ENCODE results near the gene SSTR4.
A peak's percentile ranks its signal among the peaks of the same experiment; 100 is the strongest.

The SSTR4 gene

GRCh38 chr20:23029324-23029723 lies 5.8 kb upstream of the SSTR4 start:
- no peak overlapping the region for H3K9ac ChIP-seq (ENCODE audit: low read length)
- H3K18ac ChIP-seq (ENCODE audit: low read depth in 1 of 2, low read length in 2 of 2), result no peak overlapping the region
- no peaks in the 10 kb centered on the region for H3K9me3 ChIP-seq (ENCODE audit: control insufficient read depth, low read length)
- H3K36me3 ChIP-seq (ENCODE audit: control insufficient read depth in 1 of 2, insufficient read depth in 2 of 2, low read depth in 1 of 2, low read length in 2 of 2), result no peaks in the 10 kb centered on the region
- no peak overlapping the region for H3K27ac ChIP-seq (ENCODE audit: low read length, poor library complexity, severe bottlenecking)
- H2AK5ac ChIP-seq (ENCODE audit: low read length, severe bottlenecking), result no peak overlapping the region
- H4K8ac ChIP-seq (ENCODE audit: low read length), result no peak overlapping the region
- DNase-seq, result no peak
- no peak overlapping the region for H2BK120ac ChIP-seq (ENCODE audit: low read depth, low read length)
- H2BK12ac ChIP-seq (ENCODE audit: low read length in 2 of 2), result no peak overlapping the region
- WGBS, result 74% methylated on average over 3 of the region's 4 CpGs
- H2BK15ac ChIP-seq (ENCODE audit: low read depth, poor library complexity, severe bottlenecking), result no peak overlapping the region
- no peak overlapping the region for H2BK5ac ChIP-seq (ENCODE audit: low read depth, low read length, poor library complexity, severe bottlenecking)
- H2AFZ ChIP-seq (ENCODE audit: low read depth, low read length), result no peak overlapping the region
- H3K4me3 ChIP-seq (ENCODE audit: insufficient read depth in 1 of 2, low read depth in 1 of 2, low read length in 2 of 2), result no peak overlapping the region
- no peak overlapping the region for H3K23ac ChIP-seq (ENCODE audit: low read length in 2 of 2)
- no peak overlapping the region for H3K4me2 ChIP-seq (ENCODE audit: low read length, poor library complexity, severe bottlenecking)
- no peak overlapping the region for H4K91ac ChIP-seq (ENCODE audit: low read length)
- H3K14ac ChIP-seq (ENCODE audit: low read length in 2 of 2), result no peak overlapping the region
- H3K4me1 ChIP-seq (ENCODE audit: control insufficient read depth, insufficient read depth, low read depth, low read length), result no peaks in the 10 kb centered on the region
- no peaks in the 10 kb centered on the region for H3K79me1 ChIP-seq (replicated peaks; ENCODE audit: low read length, poor library complexity, severe bottlenecking)
- H3K27me3 ChIP-seq (ENCODE audit: control insufficient read depth in 1 of 2, insufficient read depth in 1 of 2, low read length in 2 of 2), result peaks cover 51% of the 10 kb centered on the region in 2 experiments
- H3K4ac ChIP-seq (ENCODE audit: low read depth in 1 of 2, low read length in 2 of 2), result no peak overlapping the region

GRCh38 chr20:23031346-23031745 lies 3.8 kb upstream of the SSTR4 start:
- Histone ChIP-seq H3K4ac (ENCODE audit: low read depth in 1 of 2, low read length in 2 of 2) (no peak overlapping the region), H2AFZ (ENCODE audit: low read depth, low read length) (no peak overlapping the region), H2BK5ac (ENCODE audit: low read depth, low read length, poor library complexity, severe bottlenecking) (no peak overlapping the region), H4K91ac (ENCODE audit: low read length) (no peak overlapping the region), H3K27me3 (ENCODE audit: control insufficient read depth in 1 of 2, insufficient read depth in 1 of 2, low read length in 2 of 2) (peaks cover 62 to 68% of the 10 kb centered on the region in 2 experiments), H3K4me2 (ENCODE audit: low read length, poor library complexity, severe bottlenecking) (no peak overlapping the region), H3K4me1 (ENCODE audit: control insufficient read depth, insufficient read depth, low read depth, low read length) (no peaks in the 10 kb centered on the region), H2AK5ac (ENCODE audit: low read length, severe bottlenecking) (no peak overlapping the region), H3K18ac (ENCODE audit: low read depth in 1 of 2, low read length in 2 of 2) (no peak overlapping the region), H3K9me3 (ENCODE audit: control insufficient read depth, low read length) (no peaks in the 10 kb centered on the region), H3K27ac (ENCODE audit: low read length, poor library complexity, severe bottlenecking) (no peak overlapping the region), H3K23ac (ENCODE audit: low read length in 2 of 2) (no peak overlapping the region), H4K8ac (ENCODE audit: low read length) (no peak overlapping the region), H3K79me1 (replicated peaks; ENCODE audit: low read length, poor library complexity, severe bottlenecking) (no peaks in the 10 kb centered on the region), H3K14ac (ENCODE audit: low read length in 2 of 2) (no peak overlapping the region), H3K4me3 (ENCODE audit: insufficient read depth in 1 of 2, low read depth in 1 of 2, low read length in 2 of 2) (no peak overlapping the region), H2BK120ac (ENCODE audit: low read depth, low read length) (no peak overlapping the region), H3K36me3 (ENCODE audit: control insufficient read depth in 1 of 2, insufficient read depth in 2 of 2, low read depth in 1 of 2, low read length in 2 of 2) (no peaks in the 10 kb centered on the region), H2BK15ac (ENCODE audit: low read depth, poor library complexity, severe bottlenecking) (no peak overlapping the region), H2BK12ac (ENCODE audit: low read length in 2 of 2) (no peak overlapping the region), H3K9ac (ENCODE audit: low read length) (no peak overlapping the region)
- WGBS, result 87% methylated on average over 6 of the region's 6 CpGs
- DNase-seq, result no peak

GRCh38 chr20:23032056-23032749 lies 2.9 kb upstream of the SSTR4 start:
- H3K18ac ChIP-seq (ENCODE audit: low read depth in 1 of 2, low read length in 2 of 2), result no peak overlapping the region
- no peak overlapping the region for H2AFZ ChIP-seq (ENCODE audit: low read depth, low read length)
- no peaks in the 10 kb centered on the region for H3K9me3 ChIP-seq (ENCODE audit: control insufficient read depth, low read length)
- H2BK5ac ChIP-seq (ENCODE audit: low read depth, low read length, poor library complexity, severe bottlenecking), result no peak overlapping the region
- no peak overlapping the region for H3K4me3 ChIP-seq (ENCODE audit: insufficient read depth in 1 of 2, low read depth in 1 of 2, low read length in 2 of 2)
- no peak overlapping the region for H3K14ac ChIP-seq (ENCODE audit: low read length in 2 of 2)
- H3K27ac ChIP-seq (ENCODE audit: low read length, poor library complexity, severe bottlenecking), result no peak overlapping the region
- no peak overlapping the region for H3K23ac ChIP-seq (ENCODE audit: low read length in 2 of 2)
- peaks cover 66 to 72% of the 10 kb centered on the region in 2 experiments for H3K27me3 ChIP-seq (ENCODE audit: control insufficient read depth in 1 of 2, insufficient read depth in 1 of 2, low read length in 2 of 2)
- H3K36me3 ChIP-seq (ENCODE audit: control insufficient read depth in 1 of 2, insufficient read depth in 2 of 2, low read depth in 1 of 2, low read length in 2 of 2), result no peaks in the 10 kb centered on the region
- no peak overlapping the region for H3K4me2 ChIP-seq (ENCODE audit: low read length, poor library complexity, severe bottlenecking)
- H3K4me1 ChIP-seq (ENCODE audit: control insufficient read depth, insufficient read depth, low read depth, low read length), result no peaks in the 10 kb centered on the region
- H4K8ac ChIP-seq (ENCODE audit: low read length), result no peak overlapping the region
- H3K4ac ChIP-seq (ENCODE audit: low read depth in 1 of 2, low read length in 2 of 2), result no peak overlapping the region
- H2BK15ac ChIP-seq (ENCODE audit: low read depth, poor library complexity, severe bottlenecking), result peak overlapping the region; percentile 55
- DNase-seq, result no peak
- no peak overlapping the region for H4K91ac ChIP-seq (ENCODE audit: low read length)
- H2BK12ac ChIP-seq (ENCODE audit: low read length in 2 of 2), result no peak overlapping the region
- H2BK120ac ChIP-seq (ENCODE audit: low read depth, low read length), result no peak overlapping the region
- no peaks in the 10 kb centered on the region for H3K79me1 ChIP-seq (replicated peaks; ENCODE audit: low read length, poor library complexity, severe bottlenecking)
- no peak overlapping the region for H2AK5ac ChIP-seq (ENCODE audit: low read length, severe bottlenecking)
- no peak overlapping the region for H3K9ac ChIP-seq (ENCODE audit: low read length)
- WGBS, result 84% methylated on average over 6 of the region's 6 CpGs

GRCh38 chr20:23032750-23033078 lies 2.4 kb upstream of the SSTR4 start:
- no peak overlapping the region for H3K14ac ChIP-seq (ENCODE audit: low read length in 2 of 2)
- no peaks in the 10 kb centered on the region for H3K36me3 ChIP-seq (ENCODE audit: control insufficient read depth in 1 of 2, insufficient read depth in 2 of 2, low read depth in 1 of 2, low read length in 2 of 2)
- H3K9ac ChIP-seq (ENCODE audit: low read length), result no peak overlapping the region
- DNase-seq, result no peak
- H3K4me2 ChIP-seq (ENCODE audit: low read length, poor library complexity, severe bottlenecking), result no peak overlapping the region
- no peak overlapping the region for H2BK15ac ChIP-seq (ENCODE audit: low read depth, poor library complexity, severe bottlenecking)
- no peak overlapping the region for H4K91ac ChIP-seq (ENCODE audit: low read length)
- peaks cover 65 to 72% of the 10 kb centered on the region in 2 experiments for H3K27me3 ChIP-seq (ENCODE audit: control insufficient read depth in 1 of 2, insufficient read depth in 1 of 2, low read length in 2 of 2)
- no peak overlapping the region for H3K18ac ChIP-seq (ENCODE audit: low read depth in 1 of 2, low read length in 2 of 2)
- no peak overlapping the region for H2AFZ ChIP-seq (ENCODE audit: low read depth, low read length)
- H2AK5ac ChIP-seq (ENCODE audit: low read length, severe bottlenecking), result no peak overlapping the region
- no peaks in the 10 kb centered on the region for H3K79me1 ChIP-seq (replicated peaks; ENCODE audit: low read length, poor library complexity, severe bottlenecking)
- WGBS, result 83% methylated on average over 5 of the region's 5 CpGs
- H3K9me3 ChIP-seq (ENCODE audit: control insufficient read depth, low read length), result no peaks in the 10 kb centered on the region
- no peaks in the 10 kb centered on the region for H3K4me1 ChIP-seq (ENCODE audit: control insufficient read depth, insufficient read depth, low read depth, low read length)
- no peak overlapping the region for H3K4ac ChIP-seq (ENCODE audit: low read depth in 1 of 2, low read length in 2 of 2)
- no peak overlapping the region for H3K23ac ChIP-seq (ENCODE audit: low read length in 2 of 2)
- no peak overlapping the region for H3K27ac ChIP-seq (ENCODE audit: low read length, poor library complexity, severe bottlenecking)
- no peak overlapping the region for H4K8ac ChIP-seq (ENCODE audit: low read length)
- no peak overlapping the region for H2BK5ac ChIP-seq (ENCODE audit: low read depth, low read length, poor library complexity, severe bottlenecking)
- no peak overlapping the region for H2BK12ac ChIP-seq (ENCODE audit: low read length in 2 of 2)
- H2BK120ac ChIP-seq (ENCODE audit: low read depth, low read length), result no peak overlapping the region
- no peak overlapping the region for H3K4me3 ChIP-seq (ENCODE audit: insufficient read depth in 1 of 2, low read depth in 1 of 2, low read length in 2 of 2)

Data from mesenchymal stem cell (in vitro differentiated cells and primary cell).